ENCODE measurements around the gene PIP5K1B. TPM values are rescaled to one million over a fixed set of nuclear protein-coding genes. Genes with fewer than 3 reads are reported as not detected.

The PIP5K1B gene
- total RNA-seq, 1 donor from 2014 or later, result 27.1 TPM

DNA sequence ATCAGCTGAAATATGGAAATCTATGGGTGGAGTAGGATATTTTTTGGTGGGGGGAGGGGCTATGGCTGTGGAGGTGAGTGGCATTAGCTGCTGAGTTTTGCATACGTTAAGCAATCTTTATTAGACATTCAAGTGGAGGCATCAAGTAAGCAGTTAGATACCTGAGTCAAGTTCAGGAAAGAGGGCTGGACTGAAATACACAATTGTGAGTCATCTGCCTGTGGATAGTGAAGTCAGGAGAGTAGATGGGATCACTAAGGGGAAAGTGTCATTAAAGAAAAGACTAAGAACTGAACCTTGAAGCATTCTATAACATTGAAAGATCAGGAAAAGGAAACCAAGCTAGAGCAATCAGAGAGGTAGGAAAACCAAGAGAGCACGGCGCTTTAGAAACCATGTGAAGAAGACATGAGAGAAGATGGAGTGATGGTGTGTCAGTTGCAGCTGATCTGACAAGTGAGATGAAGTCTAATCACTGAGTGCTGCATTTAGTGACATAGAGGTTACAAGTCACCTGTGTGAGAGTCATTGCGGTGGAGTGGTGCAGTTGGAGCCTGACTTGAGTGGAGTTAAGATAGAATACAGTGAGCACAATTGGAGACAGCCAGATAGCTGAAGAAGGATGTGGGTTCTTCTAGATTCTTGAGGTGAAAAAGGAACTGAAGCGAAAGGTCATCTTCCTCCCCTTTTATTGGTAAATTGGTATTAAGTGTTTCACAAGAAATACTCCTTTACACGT, 88.7 kb downstream of the PIP5K1B start:
- DNase-seq (ENCODE audit: low spot score), result no peak
- intact Hi-C loops (cut with DNase I), result no loop called here

DNA sequence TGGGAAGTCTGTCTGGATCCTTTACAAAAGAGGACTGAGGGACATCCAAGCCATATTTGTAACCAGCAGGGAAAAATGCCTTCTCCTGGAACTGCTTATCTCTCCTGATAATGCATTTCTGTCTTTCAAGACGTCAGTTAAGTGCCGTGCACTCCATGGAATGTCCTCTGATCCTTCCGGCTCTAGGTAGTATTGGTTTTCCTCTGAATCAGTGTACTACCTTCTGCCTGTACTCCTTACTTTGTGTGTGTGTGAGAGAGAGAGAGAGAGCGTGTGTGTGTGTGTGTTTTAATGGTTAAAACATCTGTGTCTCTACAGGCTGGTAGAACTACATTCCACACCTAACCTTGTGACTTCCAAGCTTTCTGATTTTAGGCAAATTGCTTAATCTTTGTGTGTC, 89.9 kb downstream of the PIP5K1B start:
- no peak for DNase-seq (ENCODE audit: low spot score)
- intact Hi-C loops (cut with DNase I), result no loop called here

DNA sequence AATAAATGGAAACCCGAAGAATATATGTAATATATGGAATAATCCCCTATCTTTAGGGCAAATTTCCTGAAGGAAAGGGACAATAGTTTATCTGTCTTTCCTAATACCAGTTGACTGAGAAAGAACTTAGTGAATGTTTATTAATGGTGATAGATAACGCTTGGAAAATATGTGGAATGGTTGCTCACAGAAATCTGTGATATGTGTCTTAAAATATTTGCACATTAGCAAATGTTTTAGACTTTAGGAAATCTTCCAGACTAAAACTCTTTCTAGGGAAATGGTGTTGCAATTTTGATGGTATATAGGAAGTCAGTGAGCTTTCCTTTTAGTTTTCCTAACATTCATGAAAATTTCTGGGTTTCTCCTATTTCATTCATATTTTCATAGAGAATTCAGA, 90.4 kb downstream of the PIP5K1B start:
- intact Hi-C loops (cut with DNase I), result no loop called here

DNA sequence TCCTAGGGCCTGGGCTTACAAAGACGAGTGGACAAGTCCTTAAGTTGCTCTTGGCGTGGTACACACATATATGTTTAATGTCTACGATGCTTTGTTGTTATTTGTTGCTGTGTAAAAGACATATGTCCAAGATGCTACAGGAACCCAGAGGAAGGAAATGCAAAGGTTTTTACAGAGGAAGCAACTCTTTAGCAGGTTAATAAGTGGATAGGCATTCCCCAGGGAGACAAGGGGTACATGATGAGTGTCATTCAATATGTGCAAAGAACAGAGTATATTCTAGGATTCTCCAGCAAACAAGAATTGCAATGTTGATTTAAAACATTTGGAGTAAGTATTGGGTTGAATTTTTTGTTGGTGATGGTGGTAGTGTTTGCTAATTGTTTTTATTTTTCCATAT, 92.1 kb downstream of the PIP5K1B start:
- DNase-seq (ENCODE audit: low spot score), result no peak
- intact Hi-C loops (cut with DNase I), result no loop called here

More for the DNA sequence above, 90.4 kb downstream of the PIP5K1B start:
- DNase-seq (ENCODE audit: low spot score), result no peak

DNA sequence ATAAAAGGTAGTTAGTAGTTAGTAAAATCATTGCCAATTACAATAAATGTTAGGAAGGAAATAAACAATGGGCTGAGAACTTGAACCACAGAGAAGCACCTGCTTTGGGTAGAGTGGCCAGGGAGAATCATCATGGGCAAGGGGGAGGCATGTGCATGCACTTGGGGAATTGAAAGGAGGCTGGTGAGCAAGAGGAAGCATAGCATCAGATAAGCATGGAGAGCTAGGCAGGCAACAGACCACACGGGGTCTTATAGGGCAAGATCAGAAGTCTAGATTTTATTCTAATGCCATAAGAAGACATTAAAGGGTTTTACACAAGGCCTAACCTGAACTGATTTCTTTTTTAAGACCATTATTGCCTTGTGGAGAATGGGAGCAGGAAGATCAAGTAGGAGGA, 93.4 kb downstream of the PIP5K1B start:
- no peak for DNase-seq (ENCODE audit: low spot score)
- intact Hi-C loops (cut with DNase I), result no loop called here

DNA sequence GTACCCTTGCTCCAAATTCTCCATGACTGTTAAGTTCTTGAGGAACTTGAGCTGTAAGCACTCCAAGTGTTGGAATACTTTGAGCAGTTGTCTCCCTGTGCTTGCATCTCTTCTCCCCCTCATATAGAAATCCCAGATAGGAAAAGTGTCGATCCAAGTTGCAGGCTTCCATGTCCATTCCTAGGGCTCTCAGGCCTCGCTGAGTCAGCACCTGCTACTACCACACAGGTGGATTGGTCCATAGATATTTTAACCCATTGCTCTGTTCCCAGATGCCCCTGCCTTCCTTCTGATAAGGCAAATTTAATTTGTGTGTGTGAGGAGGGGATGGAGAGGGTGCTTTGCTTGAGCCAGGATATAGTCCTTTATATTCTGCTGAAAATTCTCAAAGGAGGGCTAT, 95.8 kb downstream of the PIP5K1B start:
- DNase-seq (ENCODE audit: low spot score), result no peak
- intact Hi-C loops (cut with DNase I), result no loop called here

DNA sequence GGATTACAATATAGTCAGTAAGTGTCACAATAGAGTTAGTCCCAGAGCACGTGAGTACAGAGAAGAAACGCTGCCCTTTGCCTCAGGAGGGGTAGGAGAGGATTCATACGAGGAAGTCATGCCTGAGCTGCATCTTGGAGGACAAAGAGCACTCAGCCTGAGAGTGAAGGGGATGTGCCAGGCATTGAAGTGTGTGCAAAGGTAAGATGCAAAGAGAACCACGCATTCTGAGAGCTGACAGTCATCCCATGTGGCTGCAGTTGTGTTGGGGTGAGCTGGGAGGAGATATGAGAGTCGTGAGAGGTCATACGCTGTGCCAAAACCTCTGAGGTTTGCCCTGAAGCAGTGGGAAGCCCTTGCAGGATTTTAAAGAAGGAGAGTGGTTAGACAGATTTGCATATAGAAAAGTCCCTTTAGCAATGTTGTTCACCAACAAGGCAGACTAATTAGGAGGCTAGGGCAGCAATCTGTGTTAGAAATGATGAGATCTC, 97.5 kb downstream of the PIP5K1B start:
- DNase-seq (ENCODE audit: low spot score), result no peak
- intact Hi-C loops (cut with DNase I), result loop anchor here (2.0 kb wide), 1 partner anchor 20 kb away; no protein-coding TSS in a partner anchor

DNA sequence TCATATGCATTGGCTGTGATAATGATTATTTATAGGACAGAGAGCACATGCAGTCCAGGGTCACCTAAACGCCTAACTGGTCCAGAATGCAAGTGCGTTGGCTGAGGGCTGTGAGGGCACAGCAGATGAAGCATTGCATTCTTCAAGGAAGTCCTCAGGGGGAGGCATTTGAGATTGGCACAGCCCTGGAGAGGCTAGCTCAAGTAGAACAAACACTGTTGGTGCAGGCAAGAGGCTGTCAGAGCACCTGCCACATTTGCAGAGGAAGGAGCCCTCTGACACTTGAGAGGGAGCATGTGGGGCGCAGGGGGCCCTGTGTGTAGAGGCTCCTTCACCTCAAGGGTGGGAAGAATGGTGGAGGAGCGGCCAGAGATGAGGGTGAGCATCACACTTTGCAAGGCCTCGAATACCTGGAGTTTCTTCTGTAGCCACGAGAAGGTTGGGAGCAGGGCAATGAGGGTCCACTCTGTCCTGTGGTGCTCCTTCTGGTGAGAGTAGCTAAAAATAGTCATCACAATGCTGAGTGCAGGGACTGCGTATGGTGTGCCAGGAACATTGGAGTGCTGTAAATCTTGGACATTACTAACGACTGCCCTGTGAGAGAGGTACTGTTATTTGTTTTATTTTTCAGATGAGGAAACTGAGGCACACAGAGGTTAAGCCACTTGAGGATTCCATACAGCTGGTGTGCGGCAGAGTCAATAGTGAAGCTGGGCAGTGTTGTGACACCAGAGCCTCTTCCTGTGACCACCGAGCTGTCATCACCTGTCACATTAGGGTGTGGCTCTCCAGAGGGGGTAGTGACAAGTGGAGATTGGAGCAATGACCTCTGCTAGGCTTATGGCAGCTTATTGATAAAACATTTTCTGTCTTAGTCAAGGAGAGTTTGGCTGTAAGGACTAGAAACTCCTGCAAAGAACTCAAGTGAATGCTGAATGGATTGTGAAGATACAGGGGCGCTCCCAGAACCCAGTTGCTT, 100.2 kb downstream of the PIP5K1B start:
- intact Hi-C loops (cut with DNase I), result no loop called here
- no peak for DNase-seq (ENCODE audit: low spot score)

DNA sequence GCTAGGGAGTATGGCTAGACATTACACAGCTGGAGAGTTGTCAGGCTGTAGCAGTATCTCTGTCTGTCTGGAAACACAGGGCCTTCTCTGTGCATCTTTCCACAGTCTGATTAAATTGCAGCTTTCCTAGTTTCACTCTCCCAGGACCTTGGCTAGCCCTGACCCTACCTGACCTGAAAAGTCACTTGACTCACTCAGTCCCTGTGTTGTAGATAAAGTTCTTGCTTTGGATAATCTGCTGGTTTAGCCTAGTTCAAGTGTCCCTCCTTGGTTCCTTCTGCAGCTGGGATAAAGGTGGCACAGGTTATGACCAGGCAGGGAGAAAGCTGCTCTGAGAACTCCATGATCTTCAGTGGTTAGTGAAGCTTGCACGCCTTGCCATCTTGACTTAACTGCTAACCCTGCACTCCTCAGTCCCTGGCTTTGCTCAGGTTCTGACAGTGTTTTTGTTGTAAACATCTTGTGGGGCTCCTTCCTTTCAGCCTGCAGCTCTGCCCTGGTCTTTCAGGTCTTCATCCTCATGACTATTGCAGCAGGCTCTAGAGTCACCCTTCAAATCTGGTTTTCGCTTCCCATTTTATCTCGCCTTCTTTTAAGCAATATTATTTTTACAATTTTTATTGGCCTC, 101.0 kb downstream of the PIP5K1B start:
- intact Hi-C loops (cut with DNase I), result no loop called here

DNA sequence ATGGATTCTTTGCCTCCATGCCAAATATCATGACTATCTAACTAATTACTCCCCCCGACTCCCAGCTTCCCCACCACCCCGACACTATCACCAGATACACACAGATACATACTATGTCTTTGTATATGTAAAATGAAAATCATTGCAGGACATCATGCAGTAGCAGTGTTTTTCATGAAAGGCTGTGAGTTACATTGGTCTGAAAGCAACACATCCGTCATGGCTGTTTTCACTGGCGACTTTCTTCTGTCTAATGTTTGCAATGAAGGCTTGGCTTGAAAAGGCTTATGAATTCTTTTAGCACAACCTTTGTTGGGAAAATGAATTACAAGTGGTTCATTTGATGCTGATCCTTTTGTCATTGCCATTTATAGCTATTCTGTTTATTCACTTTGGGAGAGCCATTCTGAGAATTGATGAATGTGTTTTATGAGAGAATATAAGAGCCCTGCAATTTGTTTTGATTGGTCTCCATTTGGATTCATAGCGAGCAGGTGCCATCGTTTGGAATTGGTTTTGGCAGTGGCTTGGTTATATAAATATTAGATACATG, 103.4 kb downstream of the PIP5K1B start:
- DNase-seq (ENCODE audit: low spot score), result no peak
- intact Hi-C loops (cut with DNase I), result no loop called here

More for the DNA sequence above, 101.0 kb downstream of the PIP5K1B start:
- DNase-seq (ENCODE audit: low spot score), result no peak

DNA sequence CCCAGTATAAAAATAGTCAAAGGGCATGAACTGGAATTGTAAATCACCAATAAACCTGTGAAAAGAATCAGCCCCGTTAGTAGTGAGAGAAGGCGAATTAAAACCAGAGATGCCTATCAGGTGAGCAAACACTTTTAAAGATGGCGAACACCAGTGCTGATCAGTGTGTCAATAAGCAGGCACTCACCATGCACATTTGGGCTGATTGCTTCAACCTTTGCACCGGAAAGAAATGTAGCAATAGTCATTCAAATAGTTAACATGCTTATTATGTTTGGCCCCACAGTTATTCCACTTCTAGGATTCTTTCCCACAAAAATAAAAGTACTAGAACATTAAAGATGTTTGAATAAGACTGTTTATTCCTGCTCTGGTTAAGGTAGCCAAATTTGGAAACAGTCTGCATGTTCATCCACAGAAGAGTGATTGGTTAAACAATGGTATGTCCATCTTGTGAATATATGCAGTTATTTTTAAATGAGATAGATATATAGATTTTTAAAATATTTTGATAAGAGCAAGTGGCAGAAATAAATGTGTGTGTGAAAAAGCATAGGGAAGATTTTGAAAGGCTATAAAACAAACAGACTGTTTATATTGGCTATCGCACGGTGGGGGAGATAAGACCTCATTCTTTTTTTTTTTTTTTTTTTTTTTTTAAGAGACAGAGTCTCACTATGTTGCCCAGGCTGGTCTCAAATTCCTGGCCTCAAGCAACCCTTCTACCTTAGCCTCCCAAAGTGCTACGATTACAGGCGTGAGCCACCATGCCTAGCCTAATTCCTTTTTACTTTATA, 112.2 kb downstream of the PIP5K1B start:
- DNase-seq (ENCODE audit: low spot score), result no peak
- intact Hi-C loops (cut with DNase I), result no loop called here

DNA sequence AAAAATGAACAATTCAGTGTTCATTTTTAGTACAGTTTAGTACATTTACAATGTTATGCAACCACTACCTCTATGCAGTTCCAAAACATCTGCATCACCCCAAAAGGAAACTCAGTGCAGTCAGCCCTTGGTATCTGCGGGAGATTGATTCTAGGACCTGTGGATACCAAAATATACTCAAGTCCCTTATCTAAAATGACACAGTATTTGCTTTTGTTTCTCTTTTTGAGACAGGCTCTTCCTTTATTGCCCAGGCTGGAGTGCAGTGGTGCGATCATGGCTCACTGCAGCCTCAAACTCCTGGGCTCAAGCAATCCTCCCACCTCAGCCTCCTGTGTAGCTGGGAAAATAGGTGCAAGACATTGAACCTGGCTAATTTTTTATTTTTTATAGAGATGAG, 114.0 kb downstream of the PIP5K1B start:
- no peak for DNase-seq (ENCODE audit: low spot score)
- intact Hi-C loops (cut with DNase I), result no loop called here

DNA sequence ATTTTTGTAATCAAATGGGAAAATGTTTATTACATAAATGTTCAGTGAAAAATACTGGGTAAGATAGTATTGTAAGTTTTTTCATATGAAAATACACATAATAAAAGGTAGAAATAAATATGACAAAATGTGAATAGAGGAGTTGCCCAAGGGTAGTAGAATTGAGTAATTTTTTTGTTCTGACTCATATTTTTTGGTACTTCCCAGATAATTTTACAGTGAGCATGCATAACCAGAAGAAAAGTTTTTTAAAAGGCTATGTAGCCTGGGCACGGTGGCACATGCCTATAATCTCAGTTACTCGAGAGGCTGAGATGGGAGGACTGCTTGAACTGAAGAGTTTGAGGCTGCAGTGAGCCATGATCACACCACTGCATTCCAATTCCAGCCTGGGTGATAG, 116.9 kb downstream of the PIP5K1B start:
- no peak for DNase-seq (ENCODE audit: low spot score)
- intact Hi-C loops (cut with DNase I), result loop anchor here (2.0 kb wide), 1 partner anchor 19 kb away; no protein-coding TSS in a partner anchor

DNA sequence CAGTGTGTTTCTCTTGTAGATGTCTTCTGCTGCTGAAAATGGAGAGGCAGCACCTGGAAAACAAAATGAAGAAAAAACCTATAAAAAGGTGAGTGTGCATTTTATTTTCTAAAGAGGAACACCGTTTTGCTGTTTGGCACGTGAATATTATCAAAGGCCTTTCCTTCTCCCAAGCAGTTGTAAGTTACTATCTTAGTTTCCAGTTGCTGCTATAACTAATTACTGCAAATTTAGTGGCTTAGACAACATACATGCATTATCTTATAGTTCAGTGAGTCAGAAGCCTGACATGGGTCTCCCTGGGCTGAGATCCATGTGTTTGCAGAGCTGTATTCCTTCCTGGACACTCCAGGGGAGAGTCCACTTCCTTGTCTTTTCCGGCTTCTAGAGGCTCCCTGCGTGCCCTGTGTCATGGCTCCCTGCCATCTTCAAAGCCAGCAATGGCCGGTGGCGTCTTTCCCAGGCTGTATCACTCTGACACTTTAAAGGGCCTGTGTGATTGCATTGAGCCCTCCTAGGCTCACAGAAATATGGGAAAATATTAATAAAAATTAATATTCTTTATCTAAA, 117.6 kb downstream of the PIP5K1B start:
- no peak for DNase-seq (ENCODE audit: low spot score)
- intact Hi-C loops (cut with DNase I), result loop anchor here (2.0 kb wide), 1 partner anchor 20 kb away; no protein-coding TSS in a partner anchor

DNA sequence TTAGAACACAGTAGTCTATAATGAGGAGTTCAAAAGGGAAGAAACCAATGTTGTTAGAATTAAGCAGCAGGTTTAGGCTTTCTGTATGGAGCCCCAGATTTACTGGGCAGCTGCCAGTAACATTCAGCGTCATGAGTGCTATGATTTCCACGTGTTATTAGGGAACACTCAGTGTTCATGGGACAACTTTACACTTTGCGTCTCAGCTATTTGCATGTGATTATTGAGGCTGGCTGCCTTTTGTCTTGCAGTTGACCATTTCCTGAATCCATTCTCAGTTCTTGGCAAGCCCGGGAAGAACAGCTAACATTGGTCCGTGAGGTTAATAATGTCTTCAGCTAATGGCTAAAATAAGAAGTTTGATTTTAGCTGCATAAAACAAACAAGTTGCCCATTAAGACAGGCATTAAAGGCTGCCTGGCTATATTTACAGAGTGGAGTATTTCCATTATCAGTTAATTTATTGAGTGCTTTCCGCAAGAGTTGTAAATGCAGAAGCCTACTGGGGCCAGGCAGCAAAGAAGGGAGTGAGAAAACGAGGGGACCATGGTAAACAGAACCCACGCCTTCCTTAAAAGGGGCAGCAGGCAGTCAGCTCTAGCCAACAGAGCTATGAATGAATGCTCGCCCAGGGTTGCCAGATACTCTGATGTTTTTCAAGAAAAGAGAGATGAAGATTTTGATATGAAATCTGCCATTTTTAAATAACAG, 120.9 kb downstream of the PIP5K1B start:
- intact Hi-C loops (cut with DNase I), result no loop called here
- DNase-seq (ENCODE audit: low spot score), result no peak

DNA sequence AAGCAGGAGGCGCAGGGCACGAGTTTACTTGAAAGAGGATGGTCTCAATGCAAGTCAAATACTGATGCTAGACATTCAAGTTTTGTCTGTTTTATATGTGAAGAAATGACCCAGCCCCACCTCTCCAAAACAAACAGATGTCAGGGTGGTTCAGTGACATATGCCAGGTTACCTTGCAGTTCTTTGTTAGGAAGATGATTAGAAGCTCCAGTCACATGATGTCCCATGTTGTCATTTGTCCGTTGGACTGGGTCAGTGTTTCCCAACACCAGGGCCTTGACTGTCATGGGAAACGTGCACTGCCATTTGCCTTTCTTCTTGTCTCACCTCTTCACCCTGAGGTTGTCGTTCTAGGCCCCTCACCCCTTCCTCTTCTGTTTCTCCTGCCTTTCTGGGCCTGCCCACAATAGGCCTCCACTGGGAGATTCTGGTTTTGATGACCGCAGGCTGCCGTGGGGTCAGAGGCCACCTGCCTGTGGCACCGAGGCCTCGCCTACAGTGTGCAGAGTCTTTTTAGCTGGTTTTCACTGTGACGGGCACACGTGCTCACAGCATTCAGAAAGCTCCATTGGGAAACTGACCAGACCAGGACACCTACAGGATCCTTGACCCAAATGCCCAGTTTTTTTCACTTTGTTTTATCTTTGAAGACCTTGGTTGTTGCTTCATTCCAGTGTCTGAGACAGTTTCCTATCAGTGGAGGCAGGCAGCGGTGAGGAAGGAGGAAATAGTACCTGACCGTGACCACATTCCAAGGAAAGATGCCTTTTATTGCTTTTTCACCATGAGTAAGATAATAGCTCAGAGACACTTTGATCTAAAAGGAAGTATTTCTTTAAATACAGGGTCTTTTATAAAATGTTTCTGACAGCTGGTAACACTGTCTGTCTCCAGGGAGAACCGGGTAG, 123.1 kb downstream of the PIP5K1B start:
- intact Hi-C loops (cut with DNase I), result no loop called here

DNA sequence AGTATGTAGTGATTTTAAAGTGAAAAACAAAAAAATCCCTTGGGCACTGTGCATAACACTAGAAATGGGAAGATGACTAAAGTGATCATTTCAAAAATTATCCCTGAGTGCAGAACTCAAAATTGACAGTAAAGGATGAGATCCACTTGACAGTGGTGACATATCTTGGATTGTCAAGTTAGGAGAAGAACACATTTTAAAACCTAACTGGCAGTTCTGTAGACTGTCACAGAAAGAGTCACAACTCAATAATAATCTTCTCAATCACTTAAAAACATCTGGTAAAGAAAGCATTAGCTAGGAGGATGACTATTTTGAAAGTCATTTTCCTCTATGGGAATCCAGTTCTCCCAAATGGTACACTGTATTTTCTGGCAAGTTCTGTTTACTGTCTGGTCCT, 127.1 kb downstream of the PIP5K1B start:
- intact Hi-C loops (cut with DNase I), result no loop called here

More for the DNA sequence above, 123.1 kb downstream of the PIP5K1B start:
- DNase-seq (ENCODE audit: low spot score), result no peak

More for the DNA sequence above, 127.1 kb downstream of the PIP5K1B start:
- no peak for DNase-seq (ENCODE audit: low spot score)

Data from cardiac septum (tissue), 1 donor.